ENCODE data around the gene RASSF3.
"Not testable (repeated sequence)": the region's sequence is repeated elsewhere in the genome, so short reads cannot be mapped to it uniquely, and the experiment has no call there.

The RASSF3 gene

GRCh38 chr12:64688715-64689114 lies 78.4 kb downstream of the RASSF3 start:
- DNase-seq (ENCODE audit: low read depth in 2 of 2, low spot score in 1 of 2) = no peak

DNA sequence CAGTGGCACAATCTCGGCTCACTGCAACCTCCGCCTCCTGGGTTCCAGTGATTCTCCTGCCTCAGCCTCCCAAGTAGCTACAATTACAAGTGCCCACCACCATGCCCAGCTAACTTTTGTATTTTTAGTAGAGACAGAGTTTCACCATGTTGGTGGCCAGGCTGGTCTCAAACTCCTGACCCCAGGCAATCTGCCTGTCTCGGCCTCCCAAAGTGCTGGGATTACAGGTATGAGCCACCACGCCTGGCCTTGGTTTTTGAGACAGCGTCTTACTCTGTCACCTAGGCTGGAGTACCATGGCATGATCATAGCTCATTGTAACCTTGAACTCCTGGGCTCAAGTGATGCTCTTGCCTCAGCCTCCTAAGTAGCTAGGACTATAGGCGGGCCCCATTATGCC lies 79.9 kb downstream of the RASSF3 start:
- not testable (repeated sequence) for DNase-seq (ENCODE audit: low read depth in 2 of 2, low spot score in 1 of 2)

- DNase-seq (ENCODE audit: low read depth in 2 of 2, low spot score in 1 of 2) = no peak
Observed at GRCh38 chr12:64691227-64691794, 81.0 kb downstream of the RASSF3 start.

- DNase-seq (ENCODE audit: low read depth in 2 of 2, low spot score in 1 of 2) = no peak
Observed at GRCh38 chr12:64691795-64692583, 81.7 kb downstream of the RASSF3 start.

GRCh38 chr12:64694130-64695040 lies 84.1 kb downstream of the RASSF3 start:
- DNase-seq (ENCODE audit: low read depth in 2 of 2, low spot score in 1 of 2) = no peak

GRCh38 chr12:64695550-64695949 lies 85.3 kb downstream of the RASSF3 start:
- no peak for DNase-seq (ENCODE audit: low read depth in 2 of 2, low spot score in 1 of 2)

- no peak for DNase-seq (ENCODE audit: low read depth in 2 of 2, low spot score in 1 of 2)
Observed at GRCh38 chr12:64696080-64696741, 85.9 kb downstream of the RASSF3 start.

DNA sequence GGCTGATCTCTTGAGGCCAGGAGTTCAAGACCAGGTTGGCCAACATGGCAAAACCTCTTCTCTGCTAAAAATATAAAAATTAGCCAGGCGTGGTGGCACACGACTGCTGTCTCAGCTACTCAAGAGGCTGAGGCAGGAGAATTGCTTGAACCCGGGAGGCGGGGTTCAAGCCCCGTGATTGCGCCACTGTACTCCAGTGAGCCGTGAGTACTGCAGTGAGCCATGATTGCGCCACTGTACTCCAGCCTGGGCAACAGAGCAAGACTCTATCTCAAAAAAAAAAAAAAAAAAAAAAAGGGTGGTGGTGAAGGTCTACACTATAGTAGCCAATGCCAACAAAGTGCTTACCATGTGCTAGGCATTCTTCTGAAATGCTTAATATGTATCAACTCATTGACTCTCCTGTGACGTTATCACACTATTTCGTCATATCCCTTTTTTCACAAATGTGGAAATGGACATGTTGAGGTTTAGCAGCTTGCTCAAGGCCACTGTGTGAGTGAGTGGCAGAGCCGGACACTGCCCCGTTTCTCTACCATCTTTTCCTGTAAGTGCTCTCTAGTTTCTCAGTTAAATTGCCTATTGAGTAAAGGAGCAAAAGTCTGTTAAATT lies 89.3 kb downstream of the RASSF3 start:
- no peak for DNase-seq (ENCODE audit: low read depth in 2 of 2, low spot score in 1 of 2)

GRCh38 chr12:64700532-64700931 lies 90.2 kb downstream of the RASSF3 start:
- no peak for DNase-seq (ENCODE audit: low read depth in 2 of 2, low spot score in 1 of 2)

DNA sequence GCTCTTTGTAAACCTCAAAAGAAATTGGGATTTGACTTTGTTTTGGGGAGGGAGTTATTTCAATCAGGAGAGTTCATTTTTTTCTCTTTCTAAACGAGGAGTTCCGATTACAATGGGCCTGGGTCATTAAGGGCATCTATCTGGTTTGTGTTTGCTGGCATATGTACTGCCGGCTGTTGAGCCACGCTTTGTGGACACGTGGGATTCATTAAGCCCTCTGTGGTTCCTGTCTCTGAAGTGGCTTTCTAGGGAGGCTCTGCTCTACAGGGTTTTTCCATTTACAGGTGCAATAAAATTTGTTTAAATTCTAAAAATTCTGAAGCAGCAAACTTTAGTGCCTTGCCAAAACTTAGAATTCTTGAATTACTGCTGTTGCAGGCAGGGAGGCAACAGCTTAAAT lies 91.0 kb downstream of the RASSF3 start:
- DNase-seq (ENCODE audit: low read depth in 2 of 2, low spot score in 1 of 2) = no peak

DNA sequence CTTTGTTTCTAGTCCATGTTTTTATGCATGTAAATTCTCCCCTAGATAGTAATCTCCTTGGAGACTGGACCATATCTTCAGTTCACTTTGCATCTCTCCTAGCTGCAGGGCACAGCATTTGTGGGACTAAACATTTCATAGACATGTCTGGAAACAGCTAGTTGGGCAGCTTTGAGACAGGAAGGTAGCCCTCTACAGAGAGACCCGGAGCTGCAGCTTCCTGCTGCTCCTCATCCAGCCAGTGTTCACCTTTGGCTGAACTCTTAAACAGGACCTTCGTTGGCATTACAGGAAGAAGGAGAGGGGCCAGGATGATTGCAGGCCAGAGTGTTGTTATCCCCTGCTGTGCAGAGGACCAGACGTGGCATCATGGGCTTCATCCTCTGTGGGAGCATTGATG lies 96.0 kb downstream of the RASSF3 start:
- no peak for DNase-seq (ENCODE audit: low read depth in 2 of 2, low spot score in 1 of 2)

- DNase-seq (ENCODE audit: low read depth in 2 of 2, low spot score in 1 of 2) = no peak
Observed at GRCh38 chr12:64706857-64707256, 96.6 kb downstream of the RASSF3 start.

DNA sequence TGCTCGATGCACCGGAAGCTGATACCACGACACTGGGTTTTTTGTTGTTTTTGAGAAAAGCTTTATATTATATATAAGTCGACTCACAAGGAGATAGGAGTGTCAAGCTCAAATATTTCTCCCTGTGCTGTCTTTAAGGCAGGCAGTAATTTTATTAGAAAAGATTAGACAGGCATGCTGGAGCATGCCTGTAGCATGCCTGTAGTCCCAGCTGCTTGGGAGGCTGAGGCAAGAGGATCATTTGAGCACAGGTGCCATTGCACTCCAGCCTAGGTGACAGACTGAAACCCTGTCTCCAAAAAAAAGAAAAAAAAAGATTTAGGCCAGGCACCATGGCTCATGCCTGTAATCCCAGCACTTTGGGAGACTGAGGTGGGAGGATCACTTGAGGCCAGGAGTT lies 97.1 kb downstream of the RASSF3 start:
- DNase-seq (ENCODE audit: low read depth in 2 of 2, low spot score in 1 of 2) = no peak

- no peak for DNase-seq (ENCODE audit: low read depth in 2 of 2, low spot score in 1 of 2)
Observed at GRCh38 chr12:64707926-64708325, 97.6 kb downstream of the RASSF3 start.

DNA sequence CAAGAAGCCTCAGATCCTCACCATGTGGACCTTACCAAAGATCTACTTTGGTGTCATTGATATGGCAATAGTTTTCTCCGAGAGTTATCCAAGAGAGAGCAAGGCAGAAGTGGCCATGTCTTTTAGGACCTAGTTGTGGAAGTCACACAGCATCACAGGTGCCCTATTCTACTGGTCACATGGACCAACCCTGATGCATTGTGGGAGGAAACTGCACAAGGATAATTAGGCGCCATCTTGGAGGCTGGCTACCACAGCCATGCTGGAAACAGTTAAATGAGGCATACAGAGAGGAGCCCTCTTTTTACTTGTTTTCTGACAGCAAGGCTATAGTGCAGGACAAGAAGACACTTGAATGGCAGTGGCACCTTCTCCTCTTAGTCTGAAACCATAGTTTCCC lies 99.1 kb downstream of the RASSF3 start:
- DNase-seq (ENCODE audit: low read depth in 2 of 2, low spot score in 1 of 2) = no peak

DNA sequence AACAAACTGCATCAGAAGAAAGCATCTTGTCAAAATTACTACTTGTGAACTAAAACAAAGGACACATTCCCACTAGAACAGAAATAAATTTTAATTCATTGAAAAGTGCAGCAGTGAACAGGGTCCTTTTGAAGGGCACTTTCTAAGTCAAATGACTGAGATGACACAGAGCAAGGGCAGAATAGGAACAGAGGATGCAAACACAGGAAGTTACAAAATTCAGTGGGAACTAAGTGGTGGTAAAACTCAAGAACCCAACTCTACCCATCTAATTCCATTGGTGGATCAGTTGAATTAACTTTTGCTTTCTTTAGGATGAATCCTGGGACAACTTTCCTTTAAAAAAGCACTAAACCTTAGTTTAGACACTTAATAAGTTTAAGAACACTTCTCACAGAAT lies 103.1 kb downstream of the RASSF3 start:
- no peak for DNase-seq (ENCODE audit: low read depth in 2 of 2, low spot score in 1 of 2)

DNA sequence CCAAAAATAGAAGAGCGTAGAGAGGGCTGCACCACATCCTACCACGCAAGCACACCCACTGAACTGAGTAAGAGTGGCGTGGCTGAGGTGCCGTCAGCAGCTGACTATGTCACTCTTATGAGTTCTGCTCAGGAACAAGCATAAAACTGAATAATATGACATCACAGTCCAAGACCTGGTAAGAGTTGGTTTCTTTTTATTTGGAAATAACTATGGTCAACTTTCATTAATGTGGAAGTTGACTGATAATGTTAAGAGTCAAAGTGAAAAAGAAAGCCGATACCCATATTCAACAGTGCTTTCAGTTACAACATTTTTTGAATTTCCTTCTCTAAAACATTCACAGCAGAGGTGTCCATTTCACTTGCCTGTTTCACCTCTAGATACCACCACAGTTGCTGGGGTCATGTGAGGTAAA lies 104.3 kb downstream of the RASSF3 start:
- peak in 1 of 2 donors; percentile 21 for DNase-seq (ENCODE audit: low read depth in 2 of 2, low spot score in 1 of 2)

GRCh38 chr12:64716371-64716770 lies 106.1 kb downstream of the RASSF3 start:
- no peak for DNase-seq (ENCODE audit: low read depth in 2 of 2, low spot score in 1 of 2)

GRCh38 chr12:64716839-64717455 lies 106.7 kb downstream of the RASSF3 start:
- DNase-seq (ENCODE audit: low read depth in 2 of 2, low spot score in 1 of 2) = no peak

GRCh38 chr12:64718649-64719048 lies 108.4 kb downstream of the RASSF3 start:
- no peak for DNase-seq (ENCODE audit: low read depth in 2 of 2, low spot score in 1 of 2)
